H9 (cell line): ENCODE measurements around the gene PHF10. TPM values are rescaled to one million over a fixed set of nuclear protein-coding genes. Genes with fewer than 3 reads are reported as not detected.

Source experiments
- DNase-seq: peaks from one replicate; pipeline ENCODE4 v3.0.0-alpha.2; 2017
- H2AFZ ChIP-seq: one replicate; pipeline ENCODE4 v1.6.1; 2013; ENCODE audit warnings: mild to moderate bottlenecking, low read length, control low read depth, moderate library complexity
- H2AK5ac ChIP-seq: 2 replicates; pipeline ENCODE4 v1.6.1; 2013; ENCODE audit warnings: low read length, control low read depth, mixed read lengths; ENCODE audit not compliant: insufficient read length
- H2BK120ac ChIP-seq: one replicate; pipeline ENCODE4 v1.6.1; 2013; ENCODE audit warnings: low read depth, mild to moderate bottlenecking, low read length, control low read depth, inconsistent platforms; ENCODE audit not compliant: poor library complexity, severe bottlenecking
- H2BK12ac ChIP-seq: 2 replicates; pipeline ENCODE4 v1.6.1; 2013; ENCODE audit warnings: low read length, control low read depth, mixed read lengths, low read depth; ENCODE audit not compliant: insufficient read length
- H2BK15ac ChIP-seq: 2 replicates; pipeline ENCODE4 v1.6.1; 2013; ENCODE audit warnings: low read depth, low read length, control low read depth
- H2BK20ac ChIP-seq: one replicate; pipeline ENCODE4 v1.6.1; 2013; ENCODE audit warnings: low read depth, mild to moderate bottlenecking, low read length, control low read depth, inconsistent platforms; ENCODE audit not compliant: poor library complexity, severe bottlenecking
- H2BK5ac ChIP-seq: 2 replicates; pipeline ENCODE4 v1.6.1; 2013; ENCODE audit warnings: low read length, control low read depth, mixed read lengths; ENCODE audit not compliant: insufficient read length
- H3K14ac ChIP-seq: 2 replicates; pipeline ENCODE4 v1.6.1; 2013; ENCODE audit warnings: low read length, control low read depth; ENCODE audit not compliant: insufficient read depth
- H3K18ac ChIP-seq: 2 replicates; pipeline ENCODE4 v1.6.1; 2013; ENCODE audit warnings: low read depth, mild to moderate bottlenecking, mixed read lengths, low read length, control low read depth; ENCODE audit not compliant: insufficient read length
- H3K23ac ChIP-seq: 2 replicates; pipeline ENCODE4 v1.6.1; 2013; ENCODE audit warnings: low read length, control low read depth, mixed read lengths, low read depth; ENCODE audit not compliant: insufficient read length
- H3K23me2 ChIP-seq: 2 replicates; pipeline ENCODE4 v1.6.1; 2013; ENCODE audit warnings: low read depth, mild to moderate bottlenecking, mixed read lengths, low read length, control low read depth; ENCODE audit not compliant: insufficient read length, poor library complexity, severe bottlenecking
- H3K27ac ChIP-seq: 2 replicates; pipeline ENCODE4 v1.5.1; 2013; ENCODE audit warnings: low read length, control low read depth, mixed read lengths, low read depth; ENCODE audit not compliant: insufficient read length
- H3K27me3 ChIP-seq: 2 replicates; pipeline ENCODE4 v1.6.1; 2013; ENCODE audit warnings: low read length, control low read depth, inconsistent platforms; ENCODE audit not compliant: insufficient read depth
- H3K4ac ChIP-seq: 2 replicates; pipeline ENCODE4 v1.6.1; 2013; ENCODE audit warnings: low read depth, mild to moderate bottlenecking, control low read depth, inconsistent platforms, low read length, moderate library complexity
- H3K4me1 ChIP-seq: 2 replicates; pipeline ENCODE4 v1.6.1; 2013; ENCODE audit warnings: low read length, control low read depth, inconsistent platforms; ENCODE audit not compliant: insufficient read depth
- H3K4me2 ChIP-seq: 2 replicates; pipeline ENCODE4 v1.6.1; 2013; ENCODE audit warnings: low read length, control low read depth, mixed read lengths; ENCODE audit not compliant: insufficient read length, insufficient read depth
- H3K56ac ChIP-seq: 2 replicates; pipeline ENCODE4 v1.6.1; 2013; ENCODE audit warnings: low read depth, mild to moderate bottlenecking, mixed read lengths, low read length, control low read depth; ENCODE audit not compliant: insufficient read length
- H3K79me1 ChIP-seq: 2 replicates; pipeline ENCODE4 v1.6.1; 2013; ENCODE audit warnings: low read depth, mild to moderate bottlenecking, moderate library complexity, low read length, control low read depth, inconsistent platforms; ENCODE audit not compliant: insufficient read depth, poor library complexity, severe bottlenecking
- H3K79me2 ChIP-seq: 2 replicates; pipeline ENCODE4 v1.6.1; 2013; ENCODE audit warnings: low read length, control low read depth, inconsistent platforms; ENCODE audit not compliant: insufficient read depth
- H3K9ac ChIP-seq: 2 replicates; pipeline ENCODE4 v1.6.1; 2013; ENCODE audit warnings: low read length, control low read depth, mixed read lengths; ENCODE audit not compliant: insufficient read length; ENCODE audit errors: extremely low read depth
- H3K9me3 ChIP-seq: one replicate; pipeline ENCODE4 v1.6.1; 2013; ENCODE audit warnings: low read depth, low read length, inconsistent platforms; ENCODE audit not compliant: control insufficient read depth
- H3T11ph ChIP-seq: one replicate; pipeline ENCODE4 v1.6.1; 2013; ENCODE audit warnings: mild to moderate bottlenecking, low read length, control low read depth, inconsistent platforms
- H4K20me1 ChIP-seq: one replicate; pipeline ENCODE4 v1.6.1; 2013; ENCODE audit not compliant: control insufficient read depth, insufficient read length, insufficient read depth
- H4K5ac ChIP-seq: 2 replicates; pipeline ENCODE4 v1.6.1; 2013; ENCODE audit warnings: low read depth, mild to moderate bottlenecking, mixed read lengths, low read length, control low read depth; ENCODE audit not compliant: insufficient read length
- H4K8ac ChIP-seq: replicated peaks from 2 replicates; pipeline ENCODE4 v1.6.1; 2013; ENCODE audit warnings: low read length, control low read depth, mixed read lengths, low read depth; ENCODE audit not compliant: insufficient read length
- H4K91ac ChIP-seq: 2 replicates; pipeline ENCODE4 v1.6.1; 2013; ENCODE audit warnings: low read depth, mild to moderate bottlenecking, moderate library complexity, mixed read lengths, low read length, control low read depth; ENCODE audit not compliant: insufficient read length
- H3K27ac Mint-ChIP-seq, 3 experiments: 2 replicates in 2 of 3; 3 replicates in 1 of 3; pipeline ENCODE4 v1.8.0; 2020 to 2021; ENCODE audit warnings: mixed read lengths in 3 of 3, mild to moderate bottlenecking in 1 of 3, moderate library complexity in 1 of 3
- H3K27me3 Mint-ChIP-seq: 2 replicates; pipeline ENCODE4 v1.8.0; 2021; ENCODE audit warnings: low read depth, mild to moderate bottlenecking, moderate library complexity, mixed read lengths
- H3K36me3 Mint-ChIP-seq, 3 experiments: 2 replicates in 2 of 3; 3 replicates in 1 of 3; pipeline ENCODE4 v1.8.0; 2020 to 2021; ENCODE audit warnings: low read depth in 3 of 3, mixed read lengths in 3 of 3; ENCODE audit not compliant: insufficient read depth in 1 of 3
- H3K4me1 Mint-ChIP-seq, 2 experiments: 2 replicates each; pipeline ENCODE4 v1.8.0; 2020; ENCODE audit warnings: mixed read lengths in 2 of 2
- H3K4me3 Mint-ChIP-seq, 2 experiments: 2 replicates in 1 of 2; 3 replicates in 1 of 2; pipeline ENCODE4 v1.8.0; 2020 to 2021; ENCODE audit warnings: mild to moderate bottlenecking in 2 of 2, mixed read lengths in 2 of 2, moderate library complexity in 1 of 2
- H3K9me3 Mint-ChIP-seq, 2 experiments: 2 replicates in 1 of 2; 3 replicates in 1 of 2; pipeline ENCODE4 v1.8.0; 2020; ENCODE audit warnings: mild to moderate bottlenecking in 2 of 2, mixed read lengths in 2 of 2, moderate library complexity in 1 of 2
- CTCF ChIP-seq: fragments of 200-600 bp; sonication (generic); conservative IDR thresholded peaks from 3 replicates; pipeline ENCODE4 v1.8.0; 2021; ENCODE audit warnings: antibody characterized with exemption, mild to moderate bottlenecking
- WGBS: extraction: QIAGEN DNeasy Blood & Tissue Kit; methylation state at CpG from one replicate; pipeline ENCODE4 v1.1.7; 2013; ENCODE audit warnings: missing lambda C conversion rate, low lambda C conversion rate, mixed read lengths; ENCODE audit not compliant: insufficient read length; ENCODE audit errors: extremely low coverage; 5-methylcytosine and 5-hydroxymethylcytosine counted together
- total RNA-seq: library from RNA; stranded (reverse); gene quantifications from 2 replicates; pipeline ENCODE4 v1.2.1, GENCODE V29; 2021

PHF10 gene
- total RNA-seq, 1 experiment from 2014 or later = 59.0 TPM

GRCh38 chr6:169678342-169678741 lies 46.0 kb downstream of the PHF10 start:
- H3K27me3 Mint-ChIP-seq = no peaks in the 10 kb centered on the region
- H3K79me1 ChIP-seq = peaks cover 4% of the 10 kb centered on the region
- no peak overlapping the region for H2AK5ac ChIP-seq
- no peaks in the 10 kb centered on the region for H3K9me3 ChIP-seq
- H4K91ac ChIP-seq = no peak overlapping the region
- no peak overlapping the region for H2AFZ ChIP-seq
- H3K27me3 ChIP-seq = no peaks in the 10 kb centered on the region
- no peak overlapping the region for H2BK20ac ChIP-seq
- H3K4me1 Mint-ChIP-seq = peaks cover 9% of the 10 kb centered on the region in 2 experiments
- H3T11ph ChIP-seq = no peak overlapping the region
- H3K4me2 ChIP-seq = no peak overlapping the region
- H4K8ac ChIP-seq = no peak overlapping the region
- H3K79me2 ChIP-seq = no peaks in the 10 kb centered on the region
- H2BK120ac ChIP-seq = no peak overlapping the region
- no peak overlapping the region for H3K4me3 Mint-ChIP-seq
- H3K14ac ChIP-seq = no peak overlapping the region
- no peak overlapping the region for H3K27ac ChIP-seq
- H3K56ac ChIP-seq = no peak overlapping the region
- no peaks in the 10 kb centered on the region for H3K23me2 ChIP-seq
- no peak overlapping the region for H3K27ac Mint-ChIP-seq
- H3K4ac ChIP-seq = no peak overlapping the region
- no peak overlapping the region for H3K9ac ChIP-seq
- H3K23ac ChIP-seq = no peak overlapping the region
- no peaks in the 10 kb centered on the region for H4K20me1 ChIP-seq
- no peaks in the 10 kb centered on the region; the same call in 1 of the 2 replicates for H3K4me1 ChIP-seq
- no peak overlapping the region for H2BK5ac ChIP-seq
- H3K36me3 Mint-ChIP-seq = peaks cover 50 to 65% (median 65%) of the 10 kb centered on the region in 3 experiments
- no peak for DNase-seq
- H2BK15ac ChIP-seq = no peak overlapping the region
- no peak overlapping the region for H3K18ac ChIP-seq
- WGBS = no CpG with 5 or more reads among the region's 1 CpG
- H4K5ac ChIP-seq = no peak overlapping the region
- no peak for TF ChIP-seq CTCF
- no peaks in the 10 kb centered on the region for H3K9me3 Mint-ChIP-seq
- H2BK12ac ChIP-seq = no peak overlapping the region
